COLO668 (cell line): ENCODE measurements around the gene KLF6.

Source experiments
- DNase-seq: peaks from one replicate; lab custom pipeline; 2025; ENCODE audit not compliant: unreplicated experiment; lab: John Stamatoyannopoulos, UW

Gene KLF6

GRCh38 chr10:3775696-3776551 is 9.1 kb downstream of the KLF6 start:
- no peak for DNase-seq

- DNase-seq: no peak
Observed at GRCh38 chr10:3774814-3775695, 10.0 kb downstream of the KLF6 start.

GRCh38 chr10:3774018-3774813 is 10.8 kb downstream of the KLF6 start:
- no peak for DNase-seq

DNA sequence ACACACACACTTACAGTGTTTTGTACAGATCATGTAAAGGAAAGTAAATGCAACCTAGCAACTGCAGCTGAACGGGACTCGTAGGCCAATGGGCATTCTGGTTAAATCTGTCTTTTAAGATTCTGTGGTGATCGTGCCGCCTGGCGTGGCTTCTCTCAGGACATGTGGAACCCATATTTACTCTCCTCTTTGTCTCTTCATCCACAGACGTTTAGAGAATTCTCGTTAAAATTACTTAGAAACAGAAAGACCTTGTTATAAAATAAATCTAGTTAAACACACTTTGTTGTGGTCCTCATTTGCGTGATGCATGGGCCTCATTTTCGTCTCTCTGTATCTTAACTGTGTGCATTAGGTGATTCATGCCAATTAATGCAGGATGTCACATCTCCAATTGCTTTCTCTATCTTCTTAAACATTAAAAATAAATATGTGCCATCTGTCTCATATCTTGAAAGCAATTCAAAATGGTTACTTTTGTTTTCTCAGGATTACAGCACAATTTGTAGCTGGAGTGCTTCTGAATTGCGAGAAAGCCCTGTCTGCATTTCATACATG is 11.5 kb downstream of the KLF6 start:
- no peak for DNase-seq

DNA sequence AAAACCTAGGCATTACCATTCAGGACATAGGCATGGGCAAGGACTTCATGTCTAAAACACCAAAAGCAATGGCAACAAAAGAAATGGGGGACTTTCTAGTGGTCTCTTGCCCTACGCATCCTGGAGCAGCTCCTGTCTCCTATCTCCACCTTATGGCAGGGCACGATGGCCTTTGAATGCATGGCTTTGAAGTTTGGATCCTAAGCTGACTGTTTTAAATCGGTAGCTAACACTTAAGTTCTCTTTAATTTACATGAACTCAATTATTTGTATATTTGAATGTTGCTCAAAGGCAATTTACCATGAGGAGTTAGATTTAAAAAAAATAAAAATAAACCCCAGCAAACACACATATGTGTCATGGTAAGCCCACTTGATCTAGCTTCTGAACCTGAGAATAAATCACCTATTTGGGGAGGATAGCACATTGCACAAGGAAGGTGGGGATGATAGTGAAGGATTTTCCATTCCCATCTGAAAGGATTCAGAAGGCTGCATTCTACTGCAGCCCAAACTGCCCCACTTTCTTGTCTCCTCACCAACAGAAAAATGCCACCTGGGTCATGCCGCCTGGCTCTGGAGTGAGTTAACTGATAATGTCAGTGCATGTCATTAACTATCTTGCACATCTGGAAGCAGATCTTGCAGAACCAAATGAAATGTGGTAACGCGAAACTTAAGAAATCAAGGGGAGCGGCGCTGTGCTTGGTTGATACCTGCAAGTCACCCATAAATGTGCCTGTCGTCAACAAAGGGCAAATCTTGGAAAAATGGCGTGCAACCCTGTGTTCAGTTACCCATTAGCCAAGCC is 12.4 kb downstream of the KLF6 start:
- DNase-seq: no peak

DNA sequence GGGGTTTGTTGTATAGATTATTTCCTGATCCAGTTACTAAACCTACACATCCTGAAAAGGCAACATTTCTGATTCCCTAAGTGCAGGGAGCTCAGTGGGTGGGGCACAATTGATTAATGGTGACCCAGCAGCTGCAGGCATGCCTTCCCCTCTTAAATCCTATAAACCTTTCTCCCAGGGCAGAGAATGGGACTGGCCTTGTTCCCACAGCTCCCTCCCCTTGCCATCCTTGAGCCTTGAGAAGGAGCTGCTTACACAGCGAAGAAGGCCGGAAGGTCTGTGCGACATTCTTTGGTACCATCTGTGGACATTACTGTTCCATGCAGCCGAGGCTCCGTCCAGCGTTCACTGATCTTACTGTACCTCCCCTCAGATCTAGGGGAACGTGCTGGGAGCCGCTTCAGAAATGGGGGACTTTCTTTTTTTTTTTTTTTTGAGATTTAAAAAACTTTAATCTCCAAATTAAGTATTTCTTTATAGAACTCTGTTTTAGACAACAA is 14.3 kb downstream of the KLF6 start:
- no peak for DNase-seq

- DNase-seq: no peak
Observed at GRCh38 chr10:3769556-3769955, 15.5 kb downstream of the KLF6 start.

GRCh38 chr10:3766046-3766756 is 18.8 kb downstream of the KLF6 start:
- DNase-seq: no peak

DNA sequence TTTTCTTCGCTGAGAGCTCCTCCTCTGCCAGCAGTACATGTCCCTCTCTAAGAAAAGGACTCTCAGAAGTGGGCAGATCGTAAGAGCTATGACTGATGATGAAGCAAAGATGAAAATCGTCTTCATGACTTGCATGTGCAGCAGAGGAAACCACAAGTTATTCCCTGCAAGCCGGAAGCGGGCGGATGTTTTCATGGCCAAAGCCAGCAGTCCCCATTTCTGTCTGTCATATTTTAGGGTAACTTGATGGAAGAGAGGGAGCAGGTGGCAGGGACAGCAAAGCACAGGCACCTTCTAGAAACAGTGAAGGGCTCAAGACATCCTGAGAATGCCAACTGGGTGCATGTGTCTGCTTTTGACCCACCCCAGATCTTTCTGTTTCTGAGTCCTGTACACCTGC is 19.9 kb downstream of the KLF6 start:
- no peak for DNase-seq

- no peak for DNase-seq
Observed at GRCh38 chr10:3764626-3765112, 20.3 kb downstream of the KLF6 start.

DNA sequence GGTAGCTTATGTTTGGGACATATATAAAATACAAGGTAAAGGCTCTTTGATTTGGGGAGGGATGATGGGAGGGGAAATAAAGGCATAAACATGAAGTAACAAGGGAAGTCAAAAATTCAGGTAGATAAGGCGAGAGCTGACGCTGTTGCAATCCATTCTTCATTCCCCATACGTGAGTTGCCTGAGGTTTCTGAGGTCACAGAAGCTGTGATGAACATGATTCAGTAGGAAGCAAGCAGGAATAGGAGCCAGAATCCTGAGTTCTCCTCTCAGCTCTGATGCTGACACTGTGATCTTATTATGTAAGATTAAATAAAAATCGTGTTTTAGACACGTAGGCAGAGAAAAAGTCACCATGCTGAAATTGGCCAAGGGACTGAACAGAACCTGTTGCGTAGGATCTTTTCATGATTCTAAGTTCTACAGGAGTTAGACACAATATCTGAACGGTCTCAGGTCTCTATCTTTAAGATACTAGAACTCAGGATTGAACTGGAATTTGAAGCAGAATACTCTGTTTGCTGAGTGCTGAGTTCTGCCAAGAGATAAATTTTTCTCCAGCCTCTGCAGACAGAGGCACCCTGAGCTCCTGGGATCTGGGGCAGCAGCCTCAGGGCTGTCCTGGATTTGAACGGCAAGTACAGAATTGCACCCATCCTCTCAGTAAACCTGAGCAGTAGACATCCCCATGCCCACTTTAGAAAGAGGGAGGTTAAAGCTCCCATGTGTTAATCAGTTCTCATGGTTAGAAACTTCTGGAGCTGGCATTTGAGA is 21.0 kb downstream of the KLF6 start:
- no peak for DNase-seq

DNA sequence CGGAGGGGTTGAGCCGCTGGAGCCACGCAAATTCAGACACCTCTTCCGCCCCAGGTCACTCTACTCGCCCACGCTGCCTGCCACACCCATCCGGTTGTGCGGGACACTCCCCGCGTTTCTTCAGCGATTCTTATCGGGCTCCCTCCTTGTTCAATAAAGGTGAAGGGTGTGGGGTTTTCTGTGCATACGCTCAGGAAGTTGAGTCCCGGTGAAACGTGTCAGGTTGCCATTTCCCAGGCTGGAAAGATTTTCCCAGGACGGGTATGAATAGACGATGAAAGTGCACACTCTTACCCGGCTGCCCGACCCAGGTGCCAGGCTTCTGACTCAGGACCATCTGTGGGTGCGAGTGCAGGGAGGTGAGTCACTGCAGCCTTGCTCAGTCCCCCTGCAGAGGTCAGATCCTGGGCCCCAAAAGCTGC is 22.0 kb downstream of the KLF6 start:
- no peak for DNase-seq

DNA sequence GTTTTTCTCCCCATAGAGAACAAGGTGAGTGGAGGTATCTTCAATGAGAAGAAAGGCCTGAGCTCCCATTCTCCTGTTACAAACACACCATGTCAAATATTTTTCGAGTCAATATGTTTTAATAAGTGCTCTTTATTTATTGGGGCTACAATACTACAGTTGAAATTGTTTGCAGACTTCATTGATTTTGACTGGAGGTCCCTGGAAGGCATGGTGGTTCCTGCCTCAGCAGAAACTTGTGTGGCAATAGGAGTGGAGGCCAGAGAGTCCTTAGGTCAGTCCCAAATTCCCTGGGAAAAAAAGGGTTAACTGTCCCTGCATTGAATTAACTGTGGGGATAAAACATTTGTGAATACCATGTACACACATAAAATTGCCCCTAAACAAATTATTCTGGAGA is 22.7 kb downstream of the KLF6 start:
- DNase-seq: no peak

DNA sequence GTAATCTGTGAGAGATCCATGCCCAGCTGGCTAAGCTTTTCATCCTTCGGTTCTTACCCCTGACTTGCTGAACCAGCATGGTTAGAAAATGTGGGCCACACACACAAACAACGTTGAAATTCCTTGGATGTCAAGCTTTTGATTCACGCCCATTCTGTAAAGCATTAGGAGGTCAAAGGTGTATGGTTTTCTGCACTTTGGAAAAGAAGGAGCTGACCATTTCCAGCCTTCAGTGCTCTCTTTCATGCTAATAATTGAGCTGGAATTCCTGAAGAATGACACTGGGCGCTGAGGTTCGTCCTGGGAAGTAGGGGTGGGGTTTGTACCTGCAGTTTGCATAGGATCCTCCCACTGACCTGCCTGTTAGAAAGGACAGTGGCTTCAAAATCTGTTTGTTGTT is 23.1 kb downstream of the KLF6 start:
- DNase-seq: no peak

GRCh38 chr10:3761021-3761686 is 23.9 kb downstream of the KLF6 start:
- no peak for DNase-seq

DNA sequence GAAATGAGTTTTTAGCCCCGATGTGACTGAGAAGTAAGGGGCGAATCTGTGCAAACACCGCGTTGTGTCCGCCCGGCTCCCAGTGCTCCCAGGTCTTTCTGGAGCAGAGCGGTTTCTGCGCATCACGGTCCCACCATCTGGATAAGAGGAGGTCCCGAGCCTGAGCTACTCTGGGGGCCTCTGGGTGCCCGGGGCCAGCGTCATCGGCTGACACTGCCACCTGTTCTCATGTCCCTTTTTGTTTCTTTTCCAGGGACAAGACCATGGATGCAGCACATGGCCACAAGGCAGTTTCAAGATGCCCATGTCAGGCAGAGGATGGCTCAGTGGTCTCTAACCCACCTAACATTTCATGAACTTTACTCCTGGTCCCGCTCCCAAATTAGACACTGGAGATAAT is 24.9 kb downstream of the KLF6 start:
- no peak for DNase-seq

GRCh38 chr10:3759397-3759796 is 25.6 kb downstream of the KLF6 start:
- DNase-seq: no peak

GRCh38 chr10:3758491-3758970 is 26.5 kb downstream of the KLF6 start:
- DNase-seq: no peak
